ENCODE data around the gene PSMF1. TPM values are rescaled to one million over a fixed set of nuclear protein-coding genes. Genes with fewer than 3 reads are reported as not detected.

The PSMF1 gene
- total and polyA plus RNA-seq, 12 donors = 22.4 to 181 (median 125) TPM

GRCh38 chr20:1105599-1106194 lies 12.7 kb upstream of the PSMF1 start:
- ATAC-seq (peak in 3 of 8 donors; percentile 20 to 47 (median 47)), DNase-seq (no peak)
- Histone ChIP-seq H3K36me3 (no peaks in the 10 kb centered on the region), H3K4me1 (no peaks in the 10 kb centered on the region), H3K4me3 (no peak overlapping the region), H3K9me3 (peaks cover 0 to 22% (median 12%) of the 10 kb centered on the region in 11 donors), H3K27ac (no peak overlapping the region), H3K27me3 (no peaks in the 10 kb centered on the region)
- intact Hi-C loops (cut with DNase I) = loop anchor here in 6 of 10 donors (5.0 to 10.0 kb wide), 3 partner anchors 107 to 291 kb away; no protein-coding TSS in a partner anchor
- TF ChIP-seq, protein P1, sequence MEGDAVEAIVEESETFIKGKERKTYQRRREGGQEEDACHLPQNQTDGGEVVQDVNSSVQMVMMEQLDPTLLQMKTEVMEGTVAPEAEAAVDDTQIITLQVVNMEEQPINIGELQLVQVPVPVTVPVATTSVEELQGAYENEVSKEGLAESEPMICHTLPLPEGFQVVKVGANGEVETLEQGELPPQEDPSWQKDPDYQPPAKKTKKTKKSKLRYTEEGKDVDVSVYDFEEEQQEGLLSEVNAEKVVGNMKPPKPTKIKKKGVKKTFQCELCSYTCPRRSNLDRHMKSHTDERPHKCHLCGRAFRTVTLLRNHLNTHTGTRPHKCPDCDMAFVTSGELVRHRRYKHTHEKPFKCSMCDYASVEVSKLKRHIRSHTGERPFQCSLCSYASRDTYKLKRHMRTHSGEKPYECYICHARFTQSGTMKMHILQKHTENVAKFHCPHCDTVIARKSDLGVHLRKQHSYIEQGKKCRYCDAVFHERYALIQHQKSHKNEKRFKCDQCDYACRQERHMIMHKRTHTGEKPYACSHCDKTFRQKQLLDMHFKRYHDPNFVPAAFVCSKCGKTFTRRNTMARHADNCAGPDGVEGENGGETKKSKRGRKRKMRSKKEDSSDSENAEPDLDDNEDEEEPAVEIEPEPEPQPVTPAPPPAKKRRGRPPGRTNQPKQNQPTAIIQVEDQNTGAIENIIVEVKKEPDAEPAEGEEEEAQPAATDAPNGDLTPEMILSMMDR (IDR thresholded peaks at IDR 0.05) = no peak
- WGBS, 2 donors = 86 to 89% methylated on average over 6 of the region's 6 CpGs

DNA sequence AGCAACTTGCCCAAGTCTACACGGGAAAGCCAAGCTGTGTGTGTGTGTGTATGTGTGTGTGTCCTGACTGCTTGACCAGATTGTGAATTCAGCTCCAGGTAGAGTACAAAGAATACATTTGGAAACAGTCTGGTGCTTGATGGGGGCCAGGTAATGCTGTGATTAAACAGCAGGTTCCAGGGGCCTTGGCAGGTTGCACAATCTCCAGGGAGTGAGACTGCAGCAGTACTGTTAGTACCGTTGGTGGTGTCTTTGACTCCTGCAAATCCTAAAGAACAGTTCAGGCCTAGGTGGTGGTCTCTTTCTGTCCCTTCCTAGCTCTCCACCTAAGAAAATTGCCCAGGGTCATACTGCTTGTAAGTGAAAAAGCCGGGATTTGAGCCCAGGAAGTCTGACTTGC lies 11.2 kb upstream of the PSMF1 start:
- H3K36me3 ChIP-seq = no peaks in the 10 kb centered on the region
- no peak overlapping the region for H3K4me3 ChIP-seq
- H3K27ac ChIP-seq = no peak overlapping the region
- ATAC-seq = no peak
- DNase-seq = no peak
- no peaks in the 10 kb centered on the region for H3K27me3 ChIP-seq
- intact Hi-C loops (cut with DNase I) = loop anchor here in 7 of 10 donors (1.0 to 10.0 kb wide), 4 partner anchors 34 to 292 kb away; no protein-coding TSS in a partner anchor
- WGBS, 2 donors = 79 to 85% methylated on average over 3 of the region's 3 CpGs
- H3K4me1 ChIP-seq = no peaks in the 10 kb centered on the region
- H3K9me3 ChIP-seq = peaks cover 0 to 10% (median 5%) of the 10 kb centered on the region in 11 donors
- TF ChIP-seq, protein P1 (IDR thresholded peaks at IDR 0.05) = no peak

DNA sequence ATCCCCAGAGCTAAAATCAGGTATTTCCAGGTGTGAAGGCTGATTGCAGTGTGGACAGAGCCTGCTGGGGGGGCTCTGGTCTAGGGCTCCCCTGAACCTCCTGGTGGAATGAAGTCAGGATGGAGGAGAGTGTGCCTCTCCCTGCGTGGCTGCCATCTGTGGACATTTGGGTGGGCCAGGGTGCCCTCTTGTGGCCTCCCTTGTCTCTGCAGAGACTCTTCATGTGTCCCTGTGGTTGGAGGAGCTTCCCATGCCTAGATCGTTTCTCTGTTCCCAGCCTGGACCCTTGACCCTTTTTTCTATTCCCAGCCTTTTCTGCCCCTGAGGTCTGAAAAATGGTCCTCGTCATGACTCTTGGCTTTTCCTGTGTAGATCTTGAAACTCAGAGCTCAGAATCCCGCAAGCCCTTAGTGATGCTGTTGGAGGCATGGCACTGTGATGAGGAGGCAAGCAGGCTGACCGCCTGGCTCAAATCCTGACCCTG lies 9.9 kb upstream of the PSMF1 start:
- H3K9me3 ChIP-seq = no peaks in the 10 kb centered on the region
- H3K4me1 ChIP-seq = no peaks in the 10 kb centered on the region
- DNase-seq = peak; percentile 43 to 45
- H3K4me3 ChIP-seq = no peak overlapping the region
- WGBS, 2 donors = 26 to 30% methylated on average over 5 of the region's 5 CpGs
- intact Hi-C loops (cut with DNase I) = loop anchor here in 6 of 10 donors (2.0 to 10.0 kb wide), 4 partner anchors 104 to 294 kb away; no protein-coding TSS in a partner anchor
- H3K27ac ChIP-seq = no peak overlapping the region
- peak in 7 of 8 donors; percentile 34 to 81 (median 70) for ATAC-seq
- H3K36me3 ChIP-seq = no peaks in the 10 kb centered on the region
- TF ChIP-seq, protein P1 (IDR thresholded peaks at IDR 0.05) = peak; percentile 51 to 84 (median 75)
- H3K27me3 ChIP-seq = no peaks in the 10 kb centered on the region

- intact Hi-C loops (cut with DNase I) = loop anchor here in 2 of 10 donors (10.0 kb wide), 2 partner anchors 102 to 278 kb away; partner anchors contain the start of gene FAM110A (in 1 of the 2)
Measured at GRCh38 chr20:1112908-1113307, 5.5 kb upstream of the PSMF1 start.

More at GRCh38 chr20:1112908-1113307, 5.5 kb upstream of the PSMF1 start:
- Histone ChIP-seq H3K4me1 (peaks cover 0 to 6% (median 3%) of the 10 kb centered on the region in 9 donors), H3K9me3 (no peaks in the 10 kb centered on the region), H3K36me3 (no peaks in the 10 kb centered on the region), H3K27ac (no peak overlapping the region), H3K27me3 (no peaks in the 10 kb centered on the region), H3K4me3 (no peak overlapping the region)
- no peak for DNase-seq
- no peak for ATAC-seq
- 95% methylated on average over 5 of the region's 5 CpGs for WGBS, 2 donors
- TF ChIP-seq, protein P1 (IDR thresholded peaks at IDR 0.05) = no peak
